OCI-LY1 (cell line): ENCODE results near the gene TUBA4B.

Experiments
- CTCF ChIP-seq: fragments of 200-600 bp; sonication (generic), shearing (Covaris generic); IDR thresholded peaks from 2 replicates; pipeline ENCODE4 v1.5.1; 2017; ENCODE audit warnings: mild to moderate bottlenecking, antibody characterized with exemption, low read length, moderate library complexity, mixed read lengths
- EZH2 ChIP-seq: fragments of 200-600 bp; sonication (generic), shearing (Covaris generic); IDR thresholded peaks from 2 replicates; pipeline ENCODE4 v1.8.0; 2017; ENCODE audit warnings: borderline replicate concordance, mixed run types, mild to moderate bottlenecking, antibody characterized with exemption, low read length, moderate library complexity, mixed read lengths

- TF ChIP-seq CTCF (no peak), EZH2 (no peak)
Measured at GRCh38 chr2:219204425-219205164, 48.4 kb upstream of the TUBA4B start.
